ENCODE measurements around the gene GLYR1.

Gene GLYR1

GRCh38 chr16:4765511-4766474, 81.3 kb downstream of the GLYR1 start:
- Histone ChIP-seq H3K4me1 (ENCODE audit: insufficient read depth, low read length, severe bottlenecking) (peaks cover 13% of the 10 kb centered on the region), H3K9ac (ENCODE audit: low read length) (peak overlapping the region; percentile 85), H3K4me2 (ENCODE audit: low read length) (peak overlapping the region; percentile 81), H3K27ac (ENCODE audit: low read depth, low read length, poor library complexity, severe bottlenecking) (no peak overlapping the region), H3K79me2 (ENCODE audit: insufficient read depth, low read length) (no peaks in the 10 kb centered on the region), H3F3A (ENCODE audit: insufficient read depth, low read length) (peaks cover 9% of the 10 kb centered on the region; the same call in 1 of the 2 replicates), H3K9me3 (ENCODE audit: low read length) (no peaks in the 10 kb centered on the region), H3K36me3 (ENCODE audit: insufficient read depth, low read length) (peaks cover 25% of the 10 kb centered on the region), H2AFZ (ENCODE audit: low read length) (no peak overlapping the region), H3K9me2 (ENCODE audit: low read depth, low read length) (no peaks in the 10 kb centered on the region), H3K4me3 (ENCODE audit: low read depth, low read length, poor library complexity, severe bottlenecking) (peak overlapping the region; percentile 86), H4K20me1 (ENCODE audit: insufficient read depth, low read length) (no peaks in the 10 kb centered on the region), H3K27me3 (ENCODE audit: insufficient read depth, low read length) (no peaks in the 10 kb centered on the region)
- no peak for TF ChIP-seq EZH2 (IDR thresholded peaks at IDR 0.05; ENCODE audit: borderline replicate concordance, low read length)
- TF ChIP-seq CTCF (IDR thresholded peaks at IDR 0.05; ENCODE audit: low read length): no peak

GRCh38 chr16:4763791-4764190, 83.3 kb downstream of the GLYR1 start:
- Histone ChIP-seq H3K4me1 (ENCODE audit: insufficient read depth, low read length, severe bottlenecking) (peaks cover 13% of the 10 kb centered on the region), H3K4me3 (ENCODE audit: low read depth, low read length, poor library complexity, severe bottlenecking) (no peak overlapping the region), H3K9me3 (ENCODE audit: low read length) (no peaks in the 10 kb centered on the region), H3F3A (ENCODE audit: insufficient read depth, low read length) (no peaks in the 10 kb centered on the region), H3K36me3 (ENCODE audit: insufficient read depth, low read length) (peaks cover 43% of the 10 kb centered on the region), H3K9ac (ENCODE audit: low read length) (no peak overlapping the region), H3K9me2 (ENCODE audit: low read depth, low read length) (no peaks in the 10 kb centered on the region), H3K79me2 (ENCODE audit: insufficient read depth, low read length) (no peaks in the 10 kb centered on the region), H3K4me2 (ENCODE audit: low read length) (no peak overlapping the region), H3K27ac (ENCODE audit: low read depth, low read length, poor library complexity, severe bottlenecking) (no peak overlapping the region), H4K20me1 (ENCODE audit: insufficient read depth, low read length) (no peaks in the 10 kb centered on the region), H2AFZ (ENCODE audit: low read length) (no peak overlapping the region), H3K27me3 (ENCODE audit: insufficient read depth, low read length) (no peaks in the 10 kb centered on the region)
- no peak for TF ChIP-seq CTCF (IDR thresholded peaks at IDR 0.05; ENCODE audit: low read length)

GRCh38 chr16:4762205-4762604, 84.9 kb downstream of the GLYR1 start:
- Histone ChIP-seq H3K27ac (ENCODE audit: low read depth, low read length, poor library complexity, severe bottlenecking) (no peak overlapping the region), H3K4me3 (ENCODE audit: low read depth, low read length, poor library complexity, severe bottlenecking) (no peak overlapping the region), H3F3A (ENCODE audit: insufficient read depth, low read length) (no peaks in the 10 kb centered on the region), H3K27me3 (ENCODE audit: insufficient read depth, low read length) (no peaks in the 10 kb centered on the region), H3K9ac (ENCODE audit: low read length) (no peak overlapping the region), H3K36me3 (ENCODE audit: insufficient read depth, low read length) (peaks cover 54% of the 10 kb centered on the region), H3K4me2 (ENCODE audit: low read length) (no peak overlapping the region), H2AFZ (ENCODE audit: low read length) (no peak overlapping the region), H3K4me1 (ENCODE audit: insufficient read depth, low read length, severe bottlenecking) (peaks cover 7% of the 10 kb centered on the region), H3K9me2 (ENCODE audit: low read depth, low read length) (no peaks in the 10 kb centered on the region), H3K79me2 (ENCODE audit: insufficient read depth, low read length) (no peaks in the 10 kb centered on the region), H4K20me1 (ENCODE audit: insufficient read depth, low read length) (no peaks in the 10 kb centered on the region), H3K9me3 (ENCODE audit: low read length) (no peaks in the 10 kb centered on the region)
- no peak for TF ChIP-seq EZH2 (IDR thresholded peaks at IDR 0.05; ENCODE audit: borderline replicate concordance, low read length)

Measured in OCI-LY1 (cell line).